GM23338 (cell line): Measurements from ENCODE around the gene PLXNA2.

Source experiments
- CREB1 ChIP-seq: fragments of 250-450 bp; sonication (Bioruptor Pico); IDR thresholded peaks from 2 replicates; pipeline ENCODE4 v1.5.0; 2020; ENCODE audit warnings: low read depth, mild to moderate bottlenecking, moderate library complexity
- EZH2 ChIP-seq: fragments of 200-600 bp; sonication (generic); IDR thresholded peaks from one replicate; pipeline ENCODE4 v1.8.0; 2017; ENCODE audit warnings: antibody characterized with exemption, mild to moderate bottlenecking, low read depth; ENCODE audit not compliant: unreplicated experiment
- EZH2phosphoT487 ChIP-seq: fragments of 200-600 bp; sonication (generic); IDR thresholded peaks from one replicate; pipeline ENCODE4 v1.8.1; 2018; ENCODE audit warnings: antibody characterized with exemption; ENCODE audit not compliant: unreplicated experiment
- JUNB ChIP-seq: IDR thresholded peaks from one replicate; pipeline ENCODE4 v1.6.1; 2016; ENCODE audit warnings: antibody characterized with exemption; ENCODE audit not compliant: unreplicated experiment
- NANOG ChIP-seq: IDR thresholded peaks from 2 replicates; pipeline ENCODE4 v1.6.1; 2016; ENCODE audit warnings: antibody characterized with exemption, borderline replicate concordance
- POLR2AphosphoS5 ChIP-seq: IDR thresholded peaks from 2 replicates; pipeline ENCODE4 v1.6.1; 2016; ENCODE audit warnings: antibody characterized with exemption, low read depth
- STAT1 ChIP-seq: IDR thresholded peaks from one replicate; pipeline ENCODE4 v1.6.1; 2016; ENCODE audit warnings: antibody characterized with exemption; ENCODE audit not compliant: unreplicated experiment
- ZNF114 ChIP-seq: fragments of 250-450 bp; sonication (Bioruptor Pico); IDR thresholded peaks from 2 replicates; pipeline ENCODE4 v1.5.0; 2020; ENCODE audit warnings: mild to moderate bottlenecking, moderate library complexity
- ZNF331 ChIP-seq: fragments of 250-450 bp; sonication (Bioruptor Pico); IDR thresholded peaks from 2 replicates; pipeline ENCODE4 v1.5.0; 2020; ENCODE audit warnings: low read depth, mild to moderate bottlenecking, moderate library complexity
- TF ChIP-seq, protein P1 (sequence below), 2 experiments: fragments of 200-600 bp in 1 of 2; sonication (generic) in 1 of 2; conservative IDR thresholded peaks; 2 replicates each; pipeline versions ENCODE4 v1.5.1 to v1.6.1; 2016 to 2017; ENCODE audit warnings: antibody characterized with exemption in 2 of 2, low read depth in 2 of 2, mild to moderate bottlenecking in 2 of 2, moderate library complexity in 1 of 2
- TF ChIP-seq, protein P2 (sequence below): fragments of 250-450 bp; sonication (Bioruptor Pico); IDR thresholded peaks from 2 replicates; pipeline ENCODE4 v1.5.0; 2020; ENCODE audit warnings: mild to moderate bottlenecking, moderate library complexity
- TF ChIP-seq, protein P3 (sequence below): IDR thresholded peaks from one replicate; pipeline ENCODE4 v1.6.1; 2018; ENCODE audit warnings: antibody characterized with exemption; ENCODE audit not compliant: unreplicated experiment
- TF ChIP-seq, protein P4 (sequence below): IDR thresholded peaks from 2 replicates; pipeline ENCODE4 v1.6.1; 2016; ENCODE audit warnings: antibody characterized with exemption

DNA sequence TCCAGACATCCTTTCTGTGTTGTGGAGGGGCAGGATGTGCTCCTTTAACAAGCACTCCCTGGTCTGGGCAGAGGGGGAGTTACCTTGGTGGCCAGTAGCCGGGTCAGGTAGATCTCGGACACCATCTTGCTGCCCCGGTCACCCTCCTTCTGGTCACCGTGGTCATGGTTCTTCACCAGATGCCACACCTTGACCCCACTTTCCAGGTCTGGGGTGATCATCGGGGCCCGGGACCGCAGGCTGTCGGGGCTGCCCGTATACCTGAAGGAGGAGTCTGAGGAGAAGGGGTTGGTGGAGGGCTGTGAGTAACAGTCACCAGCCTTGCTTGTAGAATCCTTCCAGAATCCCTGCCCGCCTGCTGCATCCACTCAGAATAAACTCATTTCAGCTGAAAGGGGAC, 210.9 kb downstream of the PLXNA2 start:
- no peak for TF ChIP-seq POLR2AphosphoS5
- TF ChIP-seq, protein P1, sequence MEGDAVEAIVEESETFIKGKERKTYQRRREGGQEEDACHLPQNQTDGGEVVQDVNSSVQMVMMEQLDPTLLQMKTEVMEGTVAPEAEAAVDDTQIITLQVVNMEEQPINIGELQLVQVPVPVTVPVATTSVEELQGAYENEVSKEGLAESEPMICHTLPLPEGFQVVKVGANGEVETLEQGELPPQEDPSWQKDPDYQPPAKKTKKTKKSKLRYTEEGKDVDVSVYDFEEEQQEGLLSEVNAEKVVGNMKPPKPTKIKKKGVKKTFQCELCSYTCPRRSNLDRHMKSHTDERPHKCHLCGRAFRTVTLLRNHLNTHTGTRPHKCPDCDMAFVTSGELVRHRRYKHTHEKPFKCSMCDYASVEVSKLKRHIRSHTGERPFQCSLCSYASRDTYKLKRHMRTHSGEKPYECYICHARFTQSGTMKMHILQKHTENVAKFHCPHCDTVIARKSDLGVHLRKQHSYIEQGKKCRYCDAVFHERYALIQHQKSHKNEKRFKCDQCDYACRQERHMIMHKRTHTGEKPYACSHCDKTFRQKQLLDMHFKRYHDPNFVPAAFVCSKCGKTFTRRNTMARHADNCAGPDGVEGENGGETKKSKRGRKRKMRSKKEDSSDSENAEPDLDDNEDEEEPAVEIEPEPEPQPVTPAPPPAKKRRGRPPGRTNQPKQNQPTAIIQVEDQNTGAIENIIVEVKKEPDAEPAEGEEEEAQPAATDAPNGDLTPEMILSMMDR (conservative IDR thresholded peaks at IDR 0.05; ENCODE audit: low read depth in 2 of 2), result no peak
- no peak for TF ChIP-seq CREB1 (CRISPR knock-in tag)
- no peak for TF ChIP-seq JUNB
- no peak for TF ChIP-seq STAT1
- TF ChIP-seq EZH2, result no peak
- TF ChIP-seq, protein P2, sequence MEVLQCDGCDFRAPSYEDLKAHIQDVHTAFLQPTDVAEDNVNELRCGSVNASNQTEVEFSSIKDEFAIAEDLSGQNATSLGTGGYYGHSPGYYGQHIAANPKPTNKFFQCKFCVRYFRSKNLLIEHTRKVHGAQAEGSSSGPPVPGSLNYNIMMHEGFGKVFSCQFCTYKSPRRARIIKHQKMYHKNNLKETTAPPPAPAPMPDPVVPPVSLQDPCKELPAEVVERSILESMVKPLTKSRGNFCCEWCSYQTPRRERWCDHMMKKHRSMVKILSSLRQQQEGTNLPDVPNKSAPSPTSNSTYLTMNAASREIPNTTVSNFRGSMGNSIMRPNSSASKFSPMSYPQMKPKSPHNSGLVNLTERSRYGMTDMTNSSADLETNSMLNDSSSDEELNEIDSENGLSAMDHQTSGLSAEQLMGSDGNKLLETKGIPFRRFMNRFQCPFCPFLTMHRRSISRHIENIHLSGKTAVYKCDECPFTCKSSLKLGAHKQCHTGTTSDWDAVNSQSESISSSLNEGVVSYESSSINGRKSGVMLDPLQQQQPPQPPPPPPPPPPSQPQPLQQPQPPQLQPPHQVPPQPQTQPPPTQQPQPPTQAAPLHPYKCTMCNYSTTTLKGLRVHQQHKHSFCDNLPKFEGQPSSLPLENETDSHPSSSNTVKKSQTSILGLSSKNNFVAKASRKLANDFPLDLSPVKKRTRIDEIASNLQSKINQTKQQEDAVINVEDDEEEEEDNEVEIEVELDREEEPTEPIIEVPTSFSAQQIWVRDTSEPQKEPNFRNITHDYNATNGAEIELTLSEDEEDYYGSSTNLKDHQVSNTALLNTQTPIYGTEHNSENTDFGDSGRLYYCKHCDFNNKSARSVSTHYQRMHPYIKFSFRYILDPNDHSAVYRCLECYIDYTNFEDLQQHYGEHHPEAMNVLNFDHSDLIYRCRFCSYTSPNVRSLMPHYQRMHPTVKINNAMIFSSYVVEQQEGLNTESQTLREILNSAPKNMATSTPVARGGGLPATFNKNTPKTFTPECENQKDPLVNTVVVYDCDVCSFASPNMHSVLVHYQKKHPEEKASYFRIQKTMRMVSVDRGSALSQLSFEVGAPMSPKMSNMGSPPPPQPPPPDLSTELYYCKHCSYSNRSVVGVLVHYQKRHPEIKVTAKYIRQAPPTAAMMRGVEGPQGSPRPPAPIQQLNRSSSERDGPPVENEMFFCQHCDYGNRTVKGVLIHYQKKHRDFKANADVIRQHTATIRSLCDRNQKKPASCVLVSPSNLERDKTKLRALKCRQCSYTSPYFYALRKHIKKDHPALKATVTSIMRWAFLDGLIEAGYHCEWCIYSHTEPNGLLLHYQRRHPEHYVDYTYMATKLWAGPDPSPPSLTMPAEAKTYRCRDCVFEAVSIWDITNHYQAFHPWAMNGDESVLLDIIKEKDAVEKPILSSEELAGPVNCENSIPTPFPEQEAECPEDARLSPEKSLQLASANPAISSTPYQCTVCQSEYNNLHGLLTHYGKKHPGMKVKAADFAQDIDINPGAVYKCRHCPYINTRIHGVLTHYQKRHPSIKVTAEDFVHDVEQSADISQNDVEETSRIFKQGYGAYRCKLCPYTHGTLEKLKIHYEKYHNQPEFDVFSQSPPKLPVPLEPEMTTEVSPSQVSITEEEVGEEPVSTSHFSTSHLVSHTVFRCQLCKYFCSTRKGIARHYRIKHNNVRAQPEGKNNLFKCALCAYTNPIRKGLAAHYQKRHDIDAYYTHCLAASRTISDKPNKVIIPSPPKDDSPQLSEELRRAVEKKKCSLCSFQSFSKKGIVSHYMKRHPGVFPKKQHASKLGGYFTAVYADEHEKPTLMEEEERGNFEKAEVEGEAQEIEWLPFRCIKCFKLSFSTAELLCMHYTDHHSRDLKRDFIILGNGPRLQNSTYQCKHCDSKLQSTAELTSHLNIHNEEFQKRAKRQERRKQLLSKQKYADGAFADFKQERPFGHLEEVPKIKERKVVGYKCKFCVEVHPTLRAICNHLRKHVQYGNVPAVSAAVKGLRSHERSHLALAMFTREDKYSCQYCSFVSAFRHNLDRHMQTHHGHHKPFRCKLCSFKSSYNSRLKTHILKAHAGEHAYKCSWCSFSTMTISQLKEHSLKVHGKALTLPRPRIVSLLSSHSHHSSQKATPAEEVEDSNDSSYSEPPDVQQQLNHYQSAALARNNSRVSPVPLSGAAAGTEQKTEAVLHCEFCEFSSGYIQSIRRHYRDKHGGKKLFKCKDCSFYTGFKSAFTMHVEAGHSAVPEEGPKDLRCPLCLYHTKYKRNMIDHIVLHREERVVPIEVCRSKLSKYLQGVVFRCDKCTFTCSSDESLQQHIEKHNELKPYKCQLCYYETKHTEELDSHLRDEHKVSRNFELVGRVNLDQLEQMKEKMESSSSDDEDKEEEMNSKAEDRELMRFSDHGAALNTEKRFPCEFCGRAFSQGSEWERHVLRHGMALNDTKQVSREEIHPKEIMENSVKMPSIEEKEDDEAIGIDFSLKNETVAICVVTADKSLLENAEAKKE (CRISPR knock-in tag), result no peak
- no peak for TF ChIP-seq EZH2phosphoT487
- no peak for TF ChIP-seq ZNF114
- TF ChIP-seq, protein P3, sequence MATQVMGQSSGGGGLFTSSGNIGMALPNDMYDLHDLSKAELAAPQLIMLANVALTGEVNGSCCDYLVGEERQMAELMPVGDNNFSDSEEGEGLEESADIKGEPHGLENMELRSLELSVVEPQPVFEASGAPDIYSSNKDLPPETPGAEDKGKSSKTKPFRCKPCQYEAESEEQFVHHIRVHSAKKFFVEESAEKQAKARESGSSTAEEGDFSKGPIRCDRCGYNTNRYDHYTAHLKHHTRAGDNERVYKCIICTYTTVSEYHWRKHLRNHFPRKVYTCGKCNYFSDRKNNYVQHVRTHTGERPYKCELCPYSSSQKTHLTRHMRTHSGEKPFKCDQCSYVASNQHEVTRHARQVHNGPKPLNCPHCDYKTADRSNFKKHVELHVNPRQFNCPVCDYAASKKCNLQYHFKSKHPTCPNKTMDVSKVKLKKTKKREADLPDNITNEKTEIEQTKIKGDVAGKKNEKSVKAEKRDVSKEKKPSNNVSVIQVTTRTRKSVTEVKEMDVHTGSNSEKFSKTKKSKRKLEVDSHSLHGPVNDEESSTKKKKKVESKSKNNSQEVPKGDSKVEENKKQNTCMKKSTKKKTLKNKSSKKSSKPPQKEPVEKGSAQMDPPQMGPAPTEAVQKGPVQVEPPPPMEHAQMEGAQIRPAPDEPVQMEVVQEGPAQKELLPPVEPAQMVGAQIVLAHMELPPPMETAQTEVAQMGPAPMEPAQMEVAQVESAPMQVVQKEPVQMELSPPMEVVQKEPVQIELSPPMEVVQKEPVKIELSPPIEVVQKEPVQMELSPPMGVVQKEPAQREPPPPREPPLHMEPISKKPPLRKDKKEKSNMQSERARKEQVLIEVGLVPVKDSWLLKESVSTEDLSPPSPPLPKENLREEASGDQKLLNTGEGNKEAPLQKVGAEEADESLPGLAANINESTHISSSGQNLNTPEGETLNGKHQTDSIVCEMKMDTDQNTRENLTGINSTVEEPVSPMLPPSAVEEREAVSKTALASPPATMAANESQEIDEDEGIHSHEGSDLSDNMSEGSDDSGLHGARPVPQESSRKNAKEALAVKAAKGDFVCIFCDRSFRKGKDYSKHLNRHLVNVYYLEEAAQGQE, result no peak
- no peak for TF ChIP-seq ZNF331 (CRISPR knock-in tag)
- TF ChIP-seq, protein P4, sequence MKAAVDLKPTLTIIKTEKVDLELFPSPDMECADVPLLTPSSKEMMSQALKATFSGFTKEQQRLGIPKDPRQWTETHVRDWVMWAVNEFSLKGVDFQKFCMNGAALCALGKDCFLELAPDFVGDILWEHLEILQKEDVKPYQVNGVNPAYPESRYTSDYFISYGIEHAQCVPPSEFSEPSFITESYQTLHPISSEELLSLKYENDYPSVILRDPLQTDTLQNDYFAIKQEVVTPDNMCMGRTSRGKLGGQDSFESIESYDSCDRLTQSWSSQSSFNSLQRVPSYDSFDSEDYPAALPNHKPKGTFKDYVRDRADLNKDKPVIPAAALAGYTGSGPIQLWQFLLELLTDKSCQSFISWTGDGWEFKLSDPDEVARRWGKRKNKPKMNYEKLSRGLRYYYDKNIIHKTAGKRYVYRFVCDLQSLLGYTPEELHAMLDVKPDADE, result no peak
- TF ChIP-seq NANOG, result no peak
